GM10248 (cell line): ENCODE data around the gene EREG.

Source experiments
- CTCF ChIA-PET: fragments of 300-600 bp; sonication (Branson Sonifier 250); formaldehyde crosslinking; extraction: SDS; loops from one replicate; lab custom pipeline; 2021; ENCODE audit warnings: antibody characterized with exemption; lab: Yijun Ruan, JAX
- POLR2A ChIA-PET: fragments of 350-650 bp; sonication (Branson Sonifier 250); formaldehyde crosslinking; extraction: SDS; loops from one replicate; lab custom pipeline; 2020; ENCODE audit warnings: antibody characterized with exemption; lab: Yijun Ruan, JAX
- DNase-seq: peaks from one replicate; pipeline ENCODE4 v3.0.0; 2012; ENCODE audit errors: extremely low spot score
- TF ChIP-seq, protein P1 (sequence below): IDR thresholded peaks from 2 replicates; pipeline ENCODE4 v1.5.1; 2012; ENCODE audit warnings: mild to moderate bottlenecking, low read depth; ENCODE audit errors: extremely low read depth, missing control alignments, control extremely low read depth

The EREG gene

DNA sequence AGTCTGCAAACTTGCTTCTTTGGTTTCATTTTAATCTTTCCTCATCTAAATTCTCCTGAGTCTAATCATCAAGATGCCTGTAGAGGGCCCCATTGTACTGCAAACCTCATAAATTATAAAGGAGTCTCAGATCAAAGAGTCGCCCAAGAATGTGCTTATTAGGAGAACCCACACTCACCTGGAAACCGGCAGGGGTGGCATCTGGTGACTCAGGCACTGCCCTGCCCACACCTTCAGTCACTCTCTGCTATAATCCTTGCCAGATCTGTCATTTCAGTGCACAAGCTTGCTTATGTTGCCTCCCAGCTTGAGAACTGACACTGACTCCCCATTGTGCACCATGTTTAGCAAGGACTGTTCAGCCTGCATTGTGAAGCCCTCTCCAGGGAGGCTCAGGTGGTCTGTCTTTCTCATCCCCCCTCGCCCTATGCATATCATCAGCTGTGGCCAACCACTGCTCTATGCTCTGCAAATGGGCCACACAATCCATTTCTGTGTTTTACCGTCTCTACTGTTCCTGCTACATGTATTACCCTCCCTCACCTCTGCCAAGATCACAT lies 44.3 kb upstream of the EREG start:
- TF ChIP-seq, protein P1, sequence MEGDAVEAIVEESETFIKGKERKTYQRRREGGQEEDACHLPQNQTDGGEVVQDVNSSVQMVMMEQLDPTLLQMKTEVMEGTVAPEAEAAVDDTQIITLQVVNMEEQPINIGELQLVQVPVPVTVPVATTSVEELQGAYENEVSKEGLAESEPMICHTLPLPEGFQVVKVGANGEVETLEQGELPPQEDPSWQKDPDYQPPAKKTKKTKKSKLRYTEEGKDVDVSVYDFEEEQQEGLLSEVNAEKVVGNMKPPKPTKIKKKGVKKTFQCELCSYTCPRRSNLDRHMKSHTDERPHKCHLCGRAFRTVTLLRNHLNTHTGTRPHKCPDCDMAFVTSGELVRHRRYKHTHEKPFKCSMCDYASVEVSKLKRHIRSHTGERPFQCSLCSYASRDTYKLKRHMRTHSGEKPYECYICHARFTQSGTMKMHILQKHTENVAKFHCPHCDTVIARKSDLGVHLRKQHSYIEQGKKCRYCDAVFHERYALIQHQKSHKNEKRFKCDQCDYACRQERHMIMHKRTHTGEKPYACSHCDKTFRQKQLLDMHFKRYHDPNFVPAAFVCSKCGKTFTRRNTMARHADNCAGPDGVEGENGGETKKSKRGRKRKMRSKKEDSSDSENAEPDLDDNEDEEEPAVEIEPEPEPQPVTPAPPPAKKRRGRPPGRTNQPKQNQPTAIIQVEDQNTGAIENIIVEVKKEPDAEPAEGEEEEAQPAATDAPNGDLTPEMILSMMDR: peak; percentile 40
- POLR2A ChIA-PET: no interaction called here
- peak; percentile 36 for DNase-seq
- CTCF ChIA-PET: interaction anchor here (0.7 to 5.3 kb wide), 26 partner anchors 8 to 358 kb away, joined by 3 to 66 read pairs (median 4); no protein-coding TSS in a partner anchor

GRCh38 chr4:74322301-74322700 lies 42.6 kb upstream of the EREG start:
- no peak for DNase-seq
- TF ChIP-seq, protein P1: no peak
- ChIA-PET CTCF (interaction anchor here (1.2 to 5.3 kb wide), 6 partner anchors 9 to 353 kb away, joined by 3 to 66 read pairs (median 16); no protein-coding TSS in a partner anchor), POLR2A (no interaction called here)

- DNase-seq: no peak
- TF ChIP-seq, protein P1: no peak
- ChIA-PET CTCF (no interaction called here), POLR2A (no interaction called here)
Measured at GRCh38 chr4:74323663-74324062, 41.3 kb upstream of the EREG start.

GRCh38 chr4:74324262-74324661 lies 40.7 kb upstream of the EREG start:
- TF ChIP-seq, protein P1: no peak
- CTCF ChIA-PET: no interaction called here
- POLR2A ChIA-PET: no interaction called here
- DNase-seq: no peak

DNA sequence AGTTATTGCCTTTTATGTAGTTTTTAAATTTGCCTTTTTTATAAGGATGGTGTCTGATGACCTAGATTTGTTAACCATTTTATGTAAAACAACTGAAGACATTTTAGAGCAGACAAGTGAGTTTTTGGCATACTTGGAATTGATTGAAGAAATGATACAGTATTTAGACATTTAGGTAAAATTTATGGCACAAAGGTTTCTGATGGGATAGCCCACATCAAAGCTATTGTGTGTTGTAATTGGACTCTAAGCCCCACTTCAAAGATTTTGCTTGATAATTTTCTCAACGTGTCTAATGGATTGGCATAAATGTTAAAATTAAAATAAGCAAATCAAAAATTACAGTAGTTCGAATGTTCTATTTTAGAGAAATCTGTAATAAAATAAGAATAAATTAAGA lies 39.1 kb upstream of the EREG start:
- ChIA-PET CTCF (no interaction called here), POLR2A (no interaction called here)
- no peak for DNase-seq
- TF ChIP-seq, protein P1: no peak

DNA sequence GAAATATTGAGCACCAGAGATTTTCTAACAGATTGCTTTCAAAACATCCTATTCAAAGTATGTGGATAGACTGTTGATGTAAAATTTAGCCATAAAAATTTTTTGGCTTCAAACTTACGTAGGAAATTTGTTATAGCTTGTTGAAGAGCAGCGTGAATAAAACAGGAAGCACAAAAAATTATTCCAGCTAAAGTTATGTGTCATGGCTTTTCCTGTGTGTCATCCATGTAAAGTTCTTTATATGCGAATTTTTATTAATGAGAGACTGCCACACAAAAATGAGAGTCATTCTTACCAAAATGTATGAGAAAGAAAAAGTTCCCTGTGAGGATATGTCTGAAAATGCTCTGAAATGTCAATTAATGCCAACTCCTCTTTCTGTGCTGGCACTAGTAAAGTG lies 37.2 kb upstream of the EREG start:
- POLR2A ChIA-PET: no interaction called here
- no peak for DNase-seq
- CTCF ChIA-PET: no interaction called here
- TF ChIP-seq, protein P1: no peak
